HG03378 (cell line): ENCODE results near the gene CPOX.
"Not testable (repeated sequence)": the region's sequence is repeated elsewhere in the genome, so short reads cannot be mapped to it uniquely, and the experiment has no call there.

Experiments
- ATAC-seq: cut with Tn5 transposase; IDR thresholded peaks from one replicate; pipeline ENCODE4 v1.9.1; 2021; ENCODE audit warnings: mild to moderate bottlenecking, moderate library complexity; ENCODE audit not compliant: unreplicated experiment

CPOX gene

DNA sequence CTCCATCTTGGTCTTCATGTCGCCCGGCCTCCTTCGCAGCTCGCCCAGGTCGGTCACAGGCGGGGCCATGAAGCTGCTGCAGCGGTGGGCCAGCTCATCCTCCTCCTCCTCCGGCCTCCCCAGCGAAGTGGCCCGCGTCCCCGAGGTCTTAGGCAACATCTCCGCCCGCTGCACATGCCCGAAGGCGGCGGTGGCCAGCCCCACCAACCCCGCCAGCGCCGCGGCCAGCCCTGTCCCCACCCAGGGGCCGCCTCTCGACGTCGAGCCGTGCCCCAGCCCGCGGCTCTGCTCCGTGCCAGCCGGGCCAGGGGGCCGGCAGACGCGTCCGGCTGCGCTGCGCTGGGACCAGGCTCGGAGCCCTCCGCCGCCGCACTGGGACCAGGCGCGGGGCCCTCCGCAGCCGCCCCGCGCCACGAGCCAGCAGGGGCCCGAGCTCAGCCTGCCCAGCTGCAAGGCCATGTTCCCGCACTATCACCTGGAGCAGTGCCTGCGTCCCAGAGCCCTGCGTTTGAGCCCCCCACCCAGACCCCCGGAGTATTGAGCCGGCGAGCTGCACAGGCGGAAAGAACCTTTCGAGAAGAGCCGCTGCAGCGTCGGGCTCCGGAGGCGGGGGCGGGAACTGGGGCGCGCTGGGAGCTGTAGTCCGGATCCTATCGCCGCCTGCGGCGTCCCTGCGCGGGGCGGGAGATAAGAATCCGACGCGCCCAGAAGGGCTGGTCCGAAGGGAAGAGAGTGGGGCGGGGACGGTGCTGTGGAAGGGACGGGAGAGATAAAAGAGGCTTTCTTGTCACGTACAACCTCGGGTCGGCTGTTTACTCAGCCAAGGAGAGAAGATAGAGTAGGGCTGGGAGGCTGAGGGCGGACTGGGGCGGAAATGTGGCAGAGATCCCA is at the start of gene CPOX:
Gene CPOX, minus strand, starts transcription at position 566 of the 891 bp plus-strand sequence. Its CDS starts 107 bp downstream, at position 459.
- ATAC-seq, result peak; percentile 93

DNA sequence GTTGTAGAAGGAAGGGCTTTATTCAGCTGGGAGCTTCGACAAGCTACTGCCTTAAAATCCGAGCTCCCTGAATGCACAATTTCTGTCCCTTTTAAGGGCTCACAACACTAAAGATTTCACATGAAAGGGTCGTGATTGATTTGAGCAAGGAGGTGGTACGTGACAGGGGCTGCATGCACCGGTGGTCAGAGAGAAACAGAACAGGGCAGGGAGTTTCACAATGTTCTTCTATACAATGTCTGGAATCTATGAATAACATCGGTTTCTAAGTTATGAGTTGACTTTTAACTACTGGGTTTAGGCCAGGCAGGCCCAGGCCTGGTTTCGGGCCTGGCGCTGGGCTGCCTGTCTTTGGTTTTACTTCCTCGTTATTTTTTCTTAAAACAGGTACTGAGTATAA is 49.4 kb upstream of the CPOX start:
- not testable (repeated sequence) for ATAC-seq

DNA sequence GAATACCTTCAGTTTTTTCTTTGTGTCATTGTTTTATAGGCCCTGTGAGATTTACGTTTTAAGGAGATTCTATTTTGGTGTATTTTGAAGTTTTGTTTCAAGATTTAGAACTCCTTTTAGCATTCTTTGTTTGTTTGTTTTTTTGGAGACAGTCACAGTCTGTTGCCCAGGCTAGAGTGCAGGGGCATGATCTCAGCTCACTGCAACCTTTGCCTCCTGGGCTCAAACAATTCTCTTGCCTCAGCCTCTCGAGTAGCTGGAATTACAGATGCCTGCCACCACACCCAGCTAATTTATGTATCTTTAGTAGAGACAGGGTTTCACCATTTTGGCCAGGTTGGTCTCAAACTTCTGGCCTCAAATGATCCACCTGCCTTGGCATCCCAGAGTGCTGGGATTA is 48.3 kb upstream of the CPOX start:
- not testable (repeated sequence) for ATAC-seq

DNA sequence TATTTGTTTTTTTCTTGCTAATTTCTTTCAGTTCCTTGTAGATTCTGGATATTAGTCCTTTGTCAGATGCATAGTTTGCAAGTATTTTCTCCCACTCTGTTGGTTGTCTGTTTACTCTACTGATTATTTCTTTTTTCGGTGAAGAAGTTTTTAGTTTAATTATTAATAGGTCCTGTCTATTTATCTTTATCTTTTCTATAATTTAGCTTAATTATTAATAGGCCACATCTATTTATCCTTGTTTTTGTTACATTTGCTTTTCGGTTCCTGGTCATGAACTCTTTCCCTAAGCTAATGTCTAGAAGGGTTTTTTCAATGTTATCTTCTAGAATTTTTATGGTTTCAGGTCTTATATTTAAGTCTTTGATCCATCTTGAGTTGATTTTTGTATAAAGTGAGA is 45.1 kb upstream of the CPOX start:
- not testable (repeated sequence) for ATAC-seq

DNA sequence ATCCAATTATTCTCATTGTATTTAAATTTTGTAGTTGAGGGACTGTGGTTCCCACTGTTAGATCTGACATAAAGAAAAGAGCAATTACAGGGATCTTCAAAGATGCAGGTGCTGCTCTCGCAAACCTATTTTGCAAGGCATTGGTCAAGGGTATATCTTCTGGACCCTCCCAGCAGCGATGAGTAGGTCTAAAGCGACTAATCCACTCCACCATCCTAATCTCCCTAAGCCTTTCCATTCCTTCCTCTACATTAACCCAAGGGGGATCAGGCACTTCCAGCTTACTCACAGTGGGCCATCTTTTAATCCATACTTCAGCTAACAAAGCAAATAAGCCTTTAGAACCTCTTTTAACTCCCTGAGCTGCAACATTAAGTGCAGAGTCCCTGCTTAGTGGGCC is 37.0 kb upstream of the CPOX start:
- no peak for ATAC-seq

DNA sequence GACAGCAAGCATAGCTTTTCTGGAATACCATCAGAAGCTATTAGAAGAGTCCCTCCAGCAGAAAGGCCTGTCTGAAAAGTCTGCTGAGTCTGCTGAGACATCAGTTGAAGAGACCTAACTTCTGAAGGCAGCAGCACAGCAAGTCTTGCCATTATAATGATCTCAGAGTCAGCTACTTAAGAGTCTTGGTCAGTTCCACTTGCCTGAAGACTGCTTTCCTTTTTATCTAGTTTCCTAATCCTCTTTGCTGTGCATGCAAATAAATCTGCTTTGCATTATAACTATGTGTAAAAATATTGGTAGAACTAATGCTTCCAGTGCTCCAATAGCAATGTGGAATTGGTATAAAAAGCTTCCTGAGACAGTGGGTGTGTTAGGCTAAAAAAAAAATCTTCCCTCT is 34.9 kb upstream of the CPOX start:
- no peak for ATAC-seq

DNA sequence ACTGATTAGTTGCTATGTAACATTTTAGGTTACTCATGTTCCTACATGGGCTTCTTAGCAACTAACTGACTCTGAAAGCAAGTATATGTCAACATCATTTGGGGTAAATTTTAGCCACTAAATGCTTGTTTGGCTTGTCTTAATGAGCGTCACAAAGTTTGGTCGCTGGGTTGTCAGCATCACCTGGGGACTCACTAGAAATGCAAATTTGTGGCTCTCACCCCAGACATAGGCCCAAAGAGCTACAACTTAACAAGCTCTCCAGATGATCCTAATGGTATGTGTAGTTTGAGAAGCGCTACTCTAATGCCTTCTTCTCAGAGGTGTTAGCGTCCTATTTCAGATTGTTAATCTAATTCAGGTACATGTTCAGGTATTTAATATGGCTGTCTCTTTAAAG is 32.7 kb upstream of the CPOX start:
- no peak for ATAC-seq

DNA sequence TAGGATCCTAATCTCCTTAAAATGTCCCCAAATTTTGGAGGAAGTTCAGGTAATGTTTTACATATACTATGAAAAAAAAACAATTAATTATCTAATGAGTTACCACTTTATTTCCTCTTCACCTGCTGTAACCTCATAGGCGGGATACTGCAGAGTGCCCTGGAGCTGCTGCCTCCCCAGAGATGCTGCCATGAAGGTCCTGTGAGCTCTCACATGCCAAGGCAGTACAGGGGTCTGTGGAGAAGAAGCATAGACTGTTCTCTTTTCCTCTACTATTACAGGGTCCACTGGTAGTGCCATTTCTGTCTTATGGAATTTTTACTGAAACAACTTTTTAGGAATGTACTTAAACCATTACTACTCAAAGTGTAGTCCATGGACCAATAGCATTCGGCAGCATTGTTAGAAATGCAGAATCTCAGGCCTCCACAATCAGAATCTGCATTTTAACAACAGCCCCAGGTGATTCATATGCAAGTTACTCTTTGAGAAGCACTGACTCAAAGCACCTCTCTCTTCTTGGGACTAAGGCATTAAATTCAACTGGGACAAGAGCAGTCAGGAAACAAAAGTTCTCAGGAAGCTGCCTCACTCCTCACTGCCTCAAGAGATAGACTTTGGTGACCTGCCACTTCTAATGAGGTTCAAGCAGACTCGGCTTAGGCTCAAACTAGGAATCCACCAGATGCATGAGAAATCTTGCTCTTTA is 30.3 kb upstream of the CPOX start:
- ATAC-seq, result no peak

DNA sequence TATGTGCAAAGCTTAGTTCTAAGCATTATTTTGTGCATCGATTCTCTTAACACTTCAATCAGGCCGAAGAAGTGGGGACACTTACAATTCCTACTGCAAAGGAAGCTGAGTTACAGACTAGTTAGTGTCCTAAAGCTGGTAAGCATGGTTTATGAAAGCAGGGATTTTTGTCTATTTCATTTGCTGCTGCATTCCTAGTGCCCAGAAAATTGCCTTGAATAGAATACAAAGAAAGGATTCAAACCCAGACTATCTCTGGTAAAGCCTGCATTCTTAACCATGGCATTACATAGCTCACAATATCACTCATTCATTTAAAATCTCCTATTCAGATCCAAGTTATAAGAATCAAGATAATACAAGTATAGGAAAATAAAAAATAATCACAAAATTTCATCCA is 24.4 kb upstream of the CPOX start:
- ATAC-seq, result no peak

DNA sequence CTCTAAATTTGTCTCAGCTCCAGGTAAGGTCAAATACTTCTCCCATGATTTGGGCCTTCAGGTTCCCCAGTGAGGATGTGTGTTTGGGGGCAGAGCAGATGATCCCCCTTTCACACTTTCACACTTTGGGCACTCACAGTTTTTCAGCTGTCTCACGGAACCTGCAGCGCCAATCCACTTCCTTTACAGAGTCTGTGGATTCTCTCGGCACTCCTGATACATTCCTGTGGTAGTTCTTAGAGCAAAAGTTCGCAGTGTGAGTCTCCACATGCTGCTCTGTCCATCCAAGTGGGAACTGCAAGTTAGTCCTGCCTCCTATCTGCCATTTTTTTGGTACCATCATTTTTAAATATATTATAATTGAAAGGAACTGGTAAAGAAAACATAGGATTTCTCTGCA is 20.2 kb upstream of the CPOX start:
- ATAC-seq, result no peak

DNA sequence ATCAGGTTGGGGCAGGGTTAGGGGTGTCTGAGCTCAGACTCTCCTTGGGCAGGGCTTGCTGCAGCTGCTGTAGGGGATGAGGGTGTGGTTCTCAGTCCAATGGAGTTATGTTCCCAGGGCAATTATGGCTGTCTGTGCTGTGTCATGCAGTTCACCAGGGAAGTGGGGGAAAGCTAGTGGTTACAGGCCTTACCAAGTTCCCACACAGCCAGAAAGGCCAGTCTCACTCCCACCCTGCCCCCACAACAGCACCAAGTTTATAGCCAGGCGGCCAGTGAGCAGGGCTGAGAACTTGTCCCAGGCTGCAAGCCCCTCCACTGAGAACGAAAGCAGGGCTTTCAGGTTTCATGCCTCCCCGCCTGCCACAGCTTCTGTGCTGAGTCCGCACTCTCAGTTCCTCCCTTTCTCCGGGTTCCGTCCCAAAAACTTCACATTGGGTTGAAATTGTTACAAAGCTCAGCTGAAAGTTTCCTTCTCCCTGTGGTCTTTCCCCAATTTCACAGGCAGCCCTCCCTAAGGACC is 19.6 kb upstream of the CPOX start:
- ATAC-seq, result peak; percentile 84

DNA sequence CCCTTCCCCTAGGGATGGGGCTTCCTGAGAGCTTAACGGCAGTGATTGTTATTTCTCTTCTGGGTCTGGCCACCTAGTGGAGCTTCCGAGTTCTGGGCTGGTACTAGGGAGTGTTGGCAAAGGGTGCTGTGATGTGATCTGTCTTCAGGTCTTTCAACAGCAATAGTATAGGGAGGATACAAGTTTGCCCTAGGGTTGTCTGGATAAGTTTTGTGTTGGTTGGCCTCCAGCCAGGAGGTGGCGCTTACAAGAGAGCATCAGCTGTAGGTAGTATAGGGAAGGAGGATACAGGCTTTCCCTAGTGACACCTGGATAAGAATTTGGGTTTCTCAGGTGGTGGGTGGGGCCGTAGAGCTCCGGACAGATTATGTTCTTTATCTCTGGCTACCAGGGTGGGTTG is 19.2 kb upstream of the CPOX start:
- peak; percentile 50 for ATAC-seq

DNA sequence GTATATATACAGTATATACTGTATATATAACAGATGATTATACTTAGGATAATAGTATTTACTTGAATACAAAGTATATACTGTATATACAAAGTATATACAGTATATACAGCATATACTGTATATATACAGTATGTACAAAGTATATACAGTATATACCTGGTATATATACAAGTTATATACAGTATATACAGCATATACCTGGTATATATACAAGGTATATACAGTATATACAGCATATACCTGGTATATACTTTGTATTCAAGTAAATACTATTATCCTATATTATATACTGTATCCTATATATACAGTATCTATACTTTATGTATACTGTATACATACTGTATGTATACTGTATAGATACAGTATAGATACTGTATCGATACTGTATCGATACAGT is 14.6 kb upstream of the CPOX start:
- no peak for ATAC-seq

DNA sequence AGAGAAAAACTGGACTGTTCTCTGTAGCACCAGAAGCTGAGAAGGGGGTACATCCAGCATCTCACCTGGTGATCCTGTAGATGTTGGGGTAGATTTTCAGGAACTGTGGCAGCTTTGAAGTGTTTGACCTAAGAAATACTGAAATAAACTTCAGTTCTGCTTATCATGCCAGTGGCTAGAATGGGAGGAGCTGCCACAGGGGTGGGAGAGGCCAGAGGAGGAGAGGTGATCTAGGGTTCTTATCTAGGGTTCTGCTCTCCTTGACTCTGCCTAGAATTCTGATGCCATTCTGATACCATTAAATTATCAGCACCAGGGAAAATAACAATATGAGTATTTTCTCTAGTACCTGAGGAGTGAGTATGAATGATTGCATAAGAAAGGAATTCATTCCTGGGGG is 10.2 kb upstream of the CPOX start:
- no peak for ATAC-seq

DNA sequence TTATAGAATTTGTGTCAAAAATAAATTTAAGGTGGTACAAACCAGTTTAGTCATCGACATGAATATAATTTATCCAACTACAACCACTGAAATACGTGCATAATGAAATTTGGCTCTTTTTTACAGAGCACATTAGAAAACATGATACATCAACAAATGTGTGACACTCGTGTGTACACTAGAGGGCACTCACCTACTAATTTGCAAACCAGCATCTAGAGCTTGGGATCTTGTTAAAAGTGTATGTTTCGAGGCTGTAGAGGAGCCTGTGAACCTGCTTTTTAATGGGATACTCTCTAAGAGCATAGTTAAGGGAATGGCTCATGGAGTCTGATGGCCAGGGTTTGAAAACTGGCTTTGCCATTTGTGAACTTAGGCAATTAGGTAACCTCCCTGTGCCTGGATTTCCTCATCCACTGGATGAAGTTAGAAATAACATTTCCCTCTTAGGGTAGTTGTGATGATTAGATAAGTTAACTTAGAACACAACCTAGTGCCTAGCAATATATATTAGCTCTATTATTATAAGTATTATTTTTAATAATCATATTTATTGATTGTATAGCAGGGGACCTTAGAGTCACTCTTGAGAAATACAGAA is 8.8 kb upstream of the CPOX start:
- peak; percentile 80 for ATAC-seq

DNA sequence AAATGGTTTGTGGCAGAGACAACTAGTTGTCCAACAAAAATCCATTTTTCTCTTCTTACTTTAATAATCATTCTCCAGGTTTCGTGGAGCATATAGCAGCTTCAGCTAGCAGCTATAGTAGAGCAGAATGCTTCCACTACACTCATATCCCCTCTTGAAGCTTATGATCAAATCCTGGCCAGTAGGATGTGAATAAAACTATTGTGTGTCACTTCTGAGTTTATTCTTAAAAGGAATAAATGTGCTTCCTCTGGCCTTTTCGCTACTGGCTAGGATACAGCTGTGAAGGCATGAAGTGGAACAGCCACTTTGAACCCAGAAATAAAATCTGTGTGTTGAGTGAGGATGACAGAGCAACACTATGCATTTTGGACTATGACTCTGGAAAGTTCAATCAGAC is 7.8 kb upstream of the CPOX start:
- ATAC-seq, result no peak

DNA sequence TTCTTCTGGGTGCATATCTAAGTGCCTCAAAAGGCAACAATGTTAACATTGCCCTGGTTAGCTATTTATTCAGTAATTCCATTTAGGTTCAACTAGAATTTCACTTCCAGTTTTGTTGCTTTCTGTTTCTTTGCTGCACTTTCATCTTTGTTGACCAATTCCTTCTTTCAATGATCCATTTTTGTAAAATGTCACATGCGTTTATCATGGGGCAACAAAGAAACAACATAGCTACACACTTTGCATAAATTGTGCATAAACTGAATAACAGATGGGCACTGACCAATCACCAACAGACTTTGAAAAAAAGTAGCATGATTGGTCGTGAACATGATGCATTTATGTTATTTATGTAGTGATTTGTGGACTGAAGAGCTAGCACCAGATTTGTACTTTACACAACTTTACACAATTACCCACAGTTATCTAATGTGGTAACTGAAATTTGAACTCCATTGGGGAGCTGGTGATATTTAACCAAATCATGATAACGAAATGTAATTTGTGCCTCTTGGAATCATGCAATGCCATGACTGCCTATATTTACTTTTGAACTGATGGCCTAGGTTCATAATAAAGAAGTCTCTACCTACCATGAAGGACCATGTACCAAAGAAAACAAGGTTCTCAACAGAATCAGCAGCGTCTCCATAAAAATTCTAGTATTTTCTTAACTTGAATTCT is 7.1 kb upstream of the CPOX start:
- peak; percentile 65 for ATAC-seq

DNA sequence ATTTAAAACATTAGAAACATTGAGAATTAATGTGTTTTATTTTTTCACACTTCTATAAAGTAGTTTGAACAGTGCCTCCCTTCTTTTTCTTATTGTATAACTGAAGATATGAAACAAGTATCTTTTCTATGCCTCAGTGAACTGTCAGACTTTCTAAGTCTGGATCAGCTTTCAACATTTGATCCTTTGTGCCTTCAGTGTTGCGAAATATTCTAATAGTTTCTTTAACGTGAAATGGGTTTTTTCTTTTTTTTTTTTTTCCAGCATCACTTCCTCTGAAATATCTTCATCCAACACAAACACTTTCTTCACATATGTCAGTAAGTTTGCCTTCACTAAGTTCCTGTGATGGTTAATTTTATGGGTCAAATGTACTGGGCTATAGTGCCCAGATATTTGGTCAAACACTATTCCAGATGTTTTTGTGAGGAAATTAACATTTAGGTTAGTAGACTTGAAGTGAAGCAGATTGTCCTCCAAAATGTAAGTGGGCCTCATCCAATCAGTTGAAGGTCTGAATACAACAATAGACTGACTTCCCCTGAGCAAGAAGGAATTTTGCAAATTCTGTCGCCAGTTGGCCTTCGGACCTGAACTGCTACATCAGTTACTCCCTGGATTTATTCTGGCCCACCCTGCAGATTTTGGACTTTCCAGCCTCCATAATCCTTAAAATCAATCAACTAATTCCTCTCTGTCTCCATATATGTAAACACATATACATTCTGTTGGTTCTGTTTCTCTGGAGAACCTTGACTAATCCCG is 6.4 kb upstream of the CPOX start:
- ATAC-seq, result no peak

DNA sequence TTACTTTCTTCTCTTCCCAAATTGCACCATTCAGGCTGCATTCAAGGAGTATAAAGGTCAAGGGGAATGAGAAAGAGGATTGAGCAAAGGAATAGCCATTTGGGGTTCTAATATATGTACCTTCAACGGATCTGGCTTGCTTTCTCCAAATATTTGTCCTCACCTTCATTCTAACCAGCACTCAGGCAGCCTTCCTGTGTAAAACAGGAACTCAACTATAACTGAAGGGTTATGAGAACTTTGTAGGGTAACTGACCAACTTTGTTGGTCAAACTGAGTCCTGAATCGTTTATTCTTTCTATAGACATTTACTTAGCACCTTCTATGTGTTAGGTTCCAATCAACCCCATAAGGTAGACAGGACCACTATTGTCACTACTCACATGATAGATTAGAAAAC is 5.1 kb upstream of the CPOX start:
- no peak for ATAC-seq
